SHP77 (cell line): ENCODE data around the gene GLT8D1.

Source experiments
- DNase-seq, 2 experiments: peaks; one replicate each; lab custom pipeline; 2025; lab: John Stamatoyannopoulos, UW

The GLT8D1 gene

DNA sequence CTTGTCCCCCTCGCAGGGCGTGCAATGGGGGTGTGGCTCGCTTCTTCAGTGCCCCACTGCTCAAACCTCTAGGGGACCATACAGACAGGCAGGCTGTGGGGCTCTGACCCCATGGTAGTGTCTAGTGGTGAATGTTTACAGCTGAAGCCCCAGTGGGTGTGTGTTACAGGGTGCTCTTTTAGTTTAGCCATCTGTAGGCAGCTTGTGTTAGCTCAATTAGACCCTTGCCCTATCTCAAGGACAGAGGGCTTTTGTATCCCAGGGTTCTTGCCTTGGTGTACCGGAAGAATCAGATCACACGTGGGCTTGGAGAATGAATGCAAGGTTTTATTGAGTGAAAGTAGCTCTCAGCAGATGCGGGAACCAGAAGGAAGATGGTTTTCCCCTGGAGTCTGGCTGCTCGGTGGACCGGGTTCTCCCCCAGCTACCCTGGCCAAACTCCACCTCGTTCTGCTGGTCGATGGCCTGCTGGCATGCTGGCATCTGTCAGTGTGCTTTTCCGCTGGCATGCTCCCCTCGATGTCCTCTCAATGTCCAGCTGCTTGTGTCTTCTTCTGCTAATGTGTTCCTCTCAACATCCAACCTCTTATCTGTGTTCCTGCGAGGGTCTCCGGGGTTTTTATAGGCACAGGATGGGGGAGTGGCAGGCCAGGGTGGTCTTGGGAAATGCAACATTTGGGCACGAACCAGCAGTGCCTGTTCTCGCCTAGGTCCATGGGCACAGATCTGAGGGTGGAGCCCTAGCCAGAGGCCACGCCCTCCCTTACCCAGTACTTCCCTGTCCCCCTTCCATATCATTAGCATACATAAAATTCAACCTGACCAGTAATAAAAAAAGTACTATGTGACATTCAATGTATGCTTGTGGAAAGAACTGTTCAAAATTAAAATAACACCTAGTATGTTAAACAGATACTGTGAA lies 7.0 kb upstream of the GLT8D1 start:
- DNase-seq = no peak

DNA sequence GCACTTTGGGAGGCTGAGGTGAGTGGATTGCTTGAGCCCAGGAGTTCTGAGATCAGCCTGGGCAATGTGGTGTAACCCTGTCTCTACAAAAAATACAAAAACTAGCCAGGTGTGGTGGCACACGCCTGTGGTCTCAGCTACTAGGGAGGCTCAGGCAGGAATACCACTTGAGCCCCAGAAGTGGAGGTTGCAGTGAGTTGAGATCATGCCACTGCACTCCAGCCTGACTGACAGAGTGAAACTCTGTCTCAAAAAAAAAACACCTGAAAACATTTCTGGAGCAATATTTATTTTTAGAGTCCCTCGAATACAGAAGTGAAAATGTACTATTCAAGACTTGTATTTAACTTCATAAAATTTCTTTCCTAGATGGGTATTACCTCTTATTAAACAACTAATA lies 4.9 kb upstream of the GLT8D1 start:
- no peak for DNase-seq

DNA sequence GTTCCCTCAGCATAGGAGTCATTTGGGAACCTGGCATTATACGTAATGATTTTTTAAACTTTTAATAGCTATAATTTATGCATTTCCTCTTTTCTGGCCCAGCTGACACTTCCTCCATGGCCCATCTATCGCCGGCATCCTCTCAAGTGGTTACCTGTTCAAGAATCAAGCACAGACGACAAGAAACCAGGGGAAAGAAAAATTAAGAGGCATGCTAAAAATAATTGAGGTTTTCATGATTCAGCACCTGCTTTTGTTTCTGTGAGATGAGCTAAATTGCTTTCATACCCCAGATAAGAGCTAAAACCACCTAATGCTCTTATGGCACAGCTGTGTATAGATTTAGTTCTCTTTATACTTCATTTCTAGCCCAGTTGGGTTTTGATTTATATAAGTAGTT lies 2.0 kb upstream of the GLT8D1 start:
- DNase-seq = no peak

DNA sequence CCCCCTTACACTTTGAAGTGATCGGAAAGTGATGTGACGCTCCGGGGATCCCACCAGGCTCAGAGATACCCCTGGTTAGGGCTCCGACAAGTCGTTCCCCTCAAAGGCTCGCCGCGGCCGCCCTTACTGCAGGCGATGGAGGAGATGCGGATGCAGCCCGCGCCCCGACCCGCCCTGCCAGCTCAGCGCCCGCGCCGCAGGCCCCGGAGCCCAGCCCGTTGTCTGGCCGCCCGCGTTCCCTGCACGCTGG lies 228 bp downstream of the GLT8D1 start:
- DNase-seq = no peak

DNA sequence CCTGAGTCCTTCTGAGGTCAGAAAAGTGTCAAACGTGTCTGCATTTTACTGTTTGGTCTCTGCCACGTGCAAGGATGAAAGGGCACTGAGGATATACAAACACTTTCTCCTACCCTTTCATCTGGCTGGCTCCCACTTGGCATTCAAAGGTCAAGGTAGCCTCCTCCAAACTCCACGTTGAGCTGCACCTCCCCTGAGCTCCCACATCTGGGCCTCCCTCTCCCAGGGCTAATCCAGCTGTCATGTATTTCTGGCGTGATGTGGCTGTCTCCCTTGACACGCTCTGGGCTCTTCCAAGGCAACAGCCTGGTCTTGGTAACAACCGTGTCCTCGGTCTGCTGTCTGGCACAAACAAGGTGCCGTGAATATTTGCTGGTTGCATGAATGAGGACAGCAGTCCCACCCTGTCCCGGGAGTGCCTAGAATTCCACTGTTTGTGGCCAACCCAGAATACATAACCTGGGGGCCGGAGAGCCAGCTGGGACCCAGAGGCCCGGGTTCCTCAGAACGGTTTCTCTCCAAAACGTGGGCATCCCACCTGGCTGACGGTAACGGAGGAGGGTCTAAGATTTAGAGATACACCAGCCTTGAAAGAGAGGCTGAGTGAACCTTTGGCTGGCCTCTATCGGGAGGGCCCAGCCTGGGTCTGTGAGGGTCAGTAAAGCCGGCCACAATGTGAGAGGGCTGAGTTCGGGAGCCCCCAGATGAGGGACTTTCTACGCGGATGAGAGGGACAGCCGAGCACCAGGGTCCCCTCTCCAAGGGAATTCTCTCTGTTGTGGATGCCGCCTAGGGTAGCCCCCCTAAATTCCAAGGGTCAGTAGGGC lies 767 bp downstream of the GLT8D1 start:
- DNase-seq = peak in 1 of 2 experiments; percentile 31

DNA sequence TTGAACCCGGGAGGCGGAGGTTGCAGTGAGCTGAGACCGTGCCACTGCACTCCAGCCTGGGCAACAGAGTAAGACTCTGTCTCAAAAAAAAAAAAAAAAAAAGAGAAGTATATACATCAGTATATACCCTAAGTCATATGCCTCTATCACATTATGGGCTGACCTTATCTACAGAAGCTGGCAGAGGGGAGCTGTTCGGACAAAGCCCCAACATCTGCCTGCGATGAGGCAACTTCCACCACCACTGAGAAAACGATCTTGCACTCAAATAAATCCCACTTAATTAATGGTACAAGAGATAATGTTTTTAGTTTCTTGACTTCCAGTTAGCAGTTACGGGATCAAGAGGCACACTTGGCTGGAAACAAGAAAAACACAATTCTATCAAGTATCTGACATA lies 2.2 kb downstream of the GLT8D1 start:
- no peak for DNase-seq

DNA sequence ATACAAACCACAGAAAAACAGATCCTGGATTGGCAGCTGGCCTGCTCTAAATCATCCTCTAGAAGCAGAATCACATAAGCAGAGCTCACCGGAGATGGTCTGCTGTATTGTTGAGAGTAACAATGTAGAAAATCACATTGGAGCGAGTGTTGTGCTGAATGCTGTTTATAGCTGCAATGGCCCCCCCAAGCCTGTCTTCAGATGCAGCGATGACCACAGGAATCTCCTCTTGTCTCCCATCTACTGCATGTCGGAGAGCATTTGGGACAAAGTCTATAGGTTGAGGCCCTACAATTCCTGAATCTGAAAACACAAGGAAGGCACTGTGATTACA lies 8.0 kb downstream of the GLT8D1 start:
- DNase-seq = no peak

DNA sequence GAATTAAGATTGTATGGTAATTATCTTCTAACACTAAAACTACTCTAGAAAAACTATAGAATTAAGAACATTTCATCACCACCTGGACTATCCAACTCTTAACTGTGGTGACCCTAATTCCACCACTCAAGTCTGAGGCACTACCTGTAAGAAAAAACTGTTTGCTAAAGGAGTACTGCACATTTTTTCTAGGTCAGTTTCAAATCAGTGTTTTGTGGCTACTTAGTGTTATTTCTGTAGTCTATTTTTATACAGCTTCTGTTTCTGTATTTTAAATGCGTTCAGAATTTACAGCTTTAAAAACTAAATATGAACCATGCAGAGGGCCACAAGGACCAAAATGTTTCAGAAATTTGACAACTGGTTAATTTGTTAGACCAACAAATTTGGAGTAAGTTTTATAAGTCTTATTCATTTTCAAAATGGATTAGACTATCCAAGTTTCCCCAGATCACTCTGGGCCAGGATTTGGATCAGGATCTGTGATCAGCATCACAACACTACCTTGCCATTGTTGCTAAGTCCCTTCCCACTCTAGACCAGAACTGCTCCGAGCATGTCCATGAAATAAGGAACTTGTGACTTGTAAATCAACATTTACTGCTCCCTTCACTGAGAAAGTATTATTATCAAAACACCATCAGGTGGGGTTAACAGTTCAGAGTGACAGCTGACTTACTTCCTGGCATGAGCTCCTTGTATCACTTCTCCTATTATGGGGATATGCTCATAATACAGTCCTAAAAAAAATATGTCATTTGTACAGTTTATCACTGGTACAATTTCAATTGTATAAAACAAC lies 8.6 kb downstream of the GLT8D1 start:
- no peak for DNase-seq

DNA sequence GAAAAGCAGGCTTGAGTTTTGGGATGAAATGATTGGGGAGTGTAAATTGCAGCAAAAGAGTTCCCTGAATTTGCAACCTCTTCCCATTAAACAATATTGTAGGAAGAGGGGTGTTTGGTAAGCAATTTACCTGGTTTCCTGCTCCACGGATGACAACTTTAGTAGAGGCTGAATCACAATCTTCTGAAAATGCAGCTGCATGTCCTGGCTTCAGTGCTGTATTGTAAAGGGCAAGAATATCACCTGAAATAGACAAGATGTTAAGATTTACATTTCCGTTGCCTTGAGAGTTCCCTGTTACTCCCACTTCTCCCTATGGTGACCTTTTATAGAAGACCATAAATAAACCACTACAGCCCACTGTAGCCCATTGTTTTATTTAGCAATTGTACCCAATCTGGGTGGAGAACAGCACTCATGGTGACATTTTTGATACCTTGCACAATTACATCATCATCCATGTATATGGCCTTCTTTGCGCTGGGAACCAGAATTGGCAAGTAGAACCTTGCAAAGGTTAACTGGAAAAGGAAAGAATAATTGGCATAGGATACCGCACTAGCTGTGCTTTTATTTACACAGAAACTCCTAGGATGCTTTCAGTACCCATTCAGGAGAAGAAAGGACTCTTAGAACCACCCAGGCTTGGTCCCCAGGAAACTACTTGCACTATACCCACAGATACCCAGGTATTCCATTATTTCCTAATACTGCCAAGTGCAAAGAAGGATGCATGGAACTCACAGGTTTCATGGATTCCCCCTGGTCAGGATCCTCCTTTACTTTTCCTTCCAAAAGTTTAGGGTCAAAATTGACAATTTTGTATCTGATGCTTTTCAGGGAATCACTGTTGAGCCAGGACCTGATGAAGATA lies 9.6 kb downstream of the GLT8D1 start:
- no peak for DNase-seq

DNA sequence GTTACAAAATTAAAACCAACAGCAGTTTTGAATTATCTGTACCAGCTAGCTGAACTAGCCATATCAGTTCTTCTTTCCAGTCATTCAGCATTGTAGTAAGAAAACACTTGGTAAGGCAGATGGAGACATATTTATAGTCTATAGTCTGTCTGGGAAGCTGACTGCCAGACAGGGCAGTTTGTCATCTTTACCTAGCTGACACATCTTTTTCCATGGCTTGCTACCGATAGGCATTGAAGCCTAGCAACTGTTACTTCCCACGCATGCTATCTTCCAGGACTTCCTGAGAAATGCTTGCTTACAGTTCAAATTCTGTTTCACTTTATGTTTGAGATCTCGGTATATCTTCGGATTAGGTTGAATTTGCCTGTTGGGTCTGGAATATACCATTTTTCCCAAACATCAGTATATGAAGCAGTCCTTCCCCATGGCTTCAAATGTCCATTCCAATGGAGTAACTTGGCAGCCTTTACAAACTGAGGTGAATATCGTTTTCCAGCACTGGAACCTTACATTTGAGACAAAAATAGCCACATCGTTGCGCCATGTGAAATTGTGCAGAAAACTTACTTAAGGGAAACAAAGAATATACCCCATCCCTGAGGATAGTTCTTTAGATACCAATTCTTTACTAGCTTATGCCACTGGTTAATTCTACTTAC lies 10.9 kb downstream of the GLT8D1 start:
- no peak for DNase-seq

DNA sequence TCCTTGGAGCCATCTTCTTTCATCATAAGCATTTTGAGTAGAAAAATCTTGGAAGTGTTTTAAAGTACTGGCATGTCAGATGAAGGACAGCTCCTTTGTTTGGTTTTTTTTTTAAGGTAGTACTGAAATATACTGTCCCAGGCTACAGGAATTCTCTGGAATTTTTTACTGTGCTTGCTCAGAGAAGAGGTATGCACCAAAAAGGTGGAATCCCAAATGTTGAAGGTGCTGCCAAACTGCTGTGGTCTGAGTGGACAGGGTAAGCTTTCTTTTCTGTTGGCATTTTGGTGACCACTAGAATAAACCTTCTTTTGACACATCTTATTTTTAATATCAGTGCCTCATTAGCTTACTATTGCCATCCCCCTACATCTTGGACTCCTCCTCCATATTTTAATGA lies 12.5 kb downstream of the GLT8D1 start:
- no peak for DNase-seq

DNA sequence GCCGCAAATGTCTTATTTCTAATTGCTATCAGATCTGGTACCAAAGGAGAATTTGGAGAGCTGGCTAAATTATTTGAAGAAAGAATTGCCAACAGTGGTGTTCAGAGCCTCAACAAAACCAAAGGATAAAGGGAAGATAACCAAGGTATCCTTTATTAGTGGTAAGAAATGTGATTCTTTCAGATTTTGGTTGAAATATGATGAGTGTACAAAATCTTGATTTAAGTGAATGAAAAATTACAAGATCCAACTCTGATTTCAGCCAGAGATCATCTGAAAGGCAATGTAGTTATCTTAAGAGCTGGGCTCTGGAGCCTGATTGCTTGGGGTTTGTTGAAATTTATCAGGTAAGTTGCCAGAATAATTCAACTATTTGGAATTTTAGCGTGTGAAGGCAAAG lies 15.0 kb downstream of the GLT8D1 start:
- no peak for DNase-seq

DNA sequence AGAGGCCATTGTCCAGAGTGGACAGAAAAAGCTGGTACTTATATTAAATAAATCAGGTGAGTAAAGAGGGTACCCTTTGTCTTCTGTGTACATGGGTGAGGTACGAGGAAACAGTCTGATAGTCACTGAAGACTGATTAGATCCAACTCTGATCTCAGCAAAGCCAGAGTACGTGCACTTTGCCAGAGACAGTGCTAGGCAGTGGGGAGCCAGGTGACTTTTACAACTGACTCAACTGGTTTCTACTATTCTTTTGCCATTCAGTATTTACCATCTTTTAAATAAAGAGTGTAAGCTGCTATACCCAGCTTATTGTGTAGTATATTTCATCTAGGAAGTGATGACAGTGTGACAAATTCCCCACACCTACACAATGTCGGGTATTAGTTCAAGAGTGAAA lies 16.4 kb downstream of the GLT8D1 start:
- no peak for DNase-seq

DNA sequence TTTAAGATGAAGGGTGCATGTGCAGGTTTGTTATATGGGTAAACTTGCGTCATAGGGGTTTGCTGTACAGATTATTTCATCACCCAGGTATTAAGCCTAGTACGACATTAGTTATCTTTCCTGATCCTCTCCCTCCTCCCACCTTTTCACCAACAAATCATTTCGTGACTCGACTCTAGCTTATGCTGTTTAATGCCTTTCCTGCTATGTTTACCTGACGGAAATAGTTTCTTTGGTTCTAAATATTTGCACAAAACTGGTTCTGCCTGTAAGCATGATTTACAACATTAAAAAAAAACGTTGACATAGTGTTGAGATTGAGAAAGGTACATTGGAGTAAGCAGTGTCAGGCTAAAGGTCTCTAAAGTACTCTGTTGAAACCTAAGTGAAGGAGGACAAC lies 17.3 kb downstream of the GLT8D1 start:
- DNase-seq = no peak

DNA sequence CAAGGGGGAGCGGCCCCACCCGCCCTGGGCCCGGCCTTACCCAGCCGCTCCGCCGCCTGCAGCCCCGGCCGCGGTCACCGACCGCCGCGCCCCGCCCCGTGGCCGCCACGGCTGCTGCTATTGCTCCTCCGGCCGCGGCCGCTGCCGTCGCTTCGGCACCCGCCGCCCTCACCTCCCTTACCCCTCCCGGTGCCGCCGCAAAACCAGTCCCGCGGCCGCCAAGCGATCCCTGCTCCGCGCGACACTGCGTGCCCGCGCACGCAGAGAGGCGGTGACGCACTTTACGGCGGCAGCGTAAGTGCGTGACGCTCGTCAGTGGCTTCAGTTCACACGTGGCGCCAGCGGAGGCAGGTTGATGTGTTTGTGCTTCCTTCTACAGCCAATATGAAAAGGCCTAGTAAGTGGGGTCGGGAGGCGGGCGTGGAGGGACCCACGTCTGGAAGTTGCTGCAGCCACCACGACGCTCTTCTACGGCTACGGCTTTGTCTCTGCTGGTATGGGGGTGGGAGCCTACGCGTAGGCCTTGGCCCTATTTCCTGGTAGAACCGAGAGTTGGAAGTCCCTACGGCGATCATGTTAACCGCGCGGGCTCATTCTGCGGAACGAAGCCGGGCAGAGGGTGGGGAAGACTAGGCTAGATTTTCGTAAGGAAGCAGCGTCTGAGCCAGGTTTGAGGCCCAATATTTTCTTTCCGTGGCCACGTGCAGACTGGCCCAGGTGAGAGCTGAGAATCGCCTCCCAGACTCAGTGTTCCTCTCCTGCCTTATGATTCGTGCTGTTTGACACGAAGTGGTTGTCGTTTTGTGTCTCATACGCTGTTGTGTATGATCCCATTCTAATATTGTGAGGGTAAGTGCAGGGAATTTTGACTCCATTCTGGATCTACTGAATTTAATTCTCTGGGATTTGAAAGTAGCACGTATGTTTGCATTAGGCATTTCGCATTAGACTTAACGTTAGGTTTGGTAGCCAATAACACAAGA lies 19.6 kb downstream of the GLT8D1 start, which contains the start of the genes GNL3 and PBRM1:
TSS of gene GNL3 (plus strand) at position 324 of the 983 bp plus-strand sequence. CDS start at position 385, 61 bp downstream.
TSS of gene PBRM1 (minus strand) at position 205 of the 983 bp plus-strand sequence.
- DNase-seq = peak; percentile 89 to 94

DNA sequence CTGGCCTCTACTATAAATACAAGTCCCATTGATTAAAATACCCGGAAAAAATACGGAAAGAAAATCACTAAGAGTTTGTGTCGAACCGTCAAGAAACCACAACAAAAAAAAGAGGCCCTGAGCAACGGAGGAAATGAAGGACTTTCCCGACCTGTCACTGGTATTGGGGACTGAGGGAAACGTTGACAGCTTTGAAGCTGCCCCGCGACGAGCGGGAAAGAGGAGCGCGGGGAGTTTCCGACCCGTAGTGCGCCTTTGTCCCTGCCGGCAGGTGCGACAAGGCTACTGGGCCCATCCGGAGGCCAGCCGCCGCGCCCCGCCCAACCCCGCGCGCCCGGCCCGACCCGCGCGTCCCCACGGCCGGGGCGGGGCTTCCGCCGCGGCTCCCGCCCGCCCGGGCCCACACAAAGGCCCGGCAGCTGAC lies 20.3 kb downstream of the GLT8D1 start:
- DNase-seq = peak; percentile 85 to 89

DNA sequence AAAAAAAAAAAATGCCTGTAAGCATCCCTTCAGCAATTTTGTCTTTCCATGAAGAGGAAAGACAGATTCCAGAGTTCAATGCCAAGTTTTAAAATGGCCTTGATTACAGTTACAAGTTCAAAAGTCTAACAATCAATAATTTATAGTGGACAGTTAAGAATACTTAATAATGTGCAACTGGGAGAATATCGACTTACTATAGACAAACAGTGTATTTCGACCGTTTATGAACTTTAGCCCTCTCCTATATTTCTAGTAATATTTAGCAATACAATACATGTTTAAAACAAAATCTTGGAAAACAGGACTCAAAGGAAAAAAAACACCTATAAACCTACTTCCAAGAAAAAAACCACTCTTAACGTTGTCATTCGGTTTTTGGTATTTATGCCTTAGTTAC lies 21.4 kb downstream of the GLT8D1 start:
- no peak for DNase-seq

DNA sequence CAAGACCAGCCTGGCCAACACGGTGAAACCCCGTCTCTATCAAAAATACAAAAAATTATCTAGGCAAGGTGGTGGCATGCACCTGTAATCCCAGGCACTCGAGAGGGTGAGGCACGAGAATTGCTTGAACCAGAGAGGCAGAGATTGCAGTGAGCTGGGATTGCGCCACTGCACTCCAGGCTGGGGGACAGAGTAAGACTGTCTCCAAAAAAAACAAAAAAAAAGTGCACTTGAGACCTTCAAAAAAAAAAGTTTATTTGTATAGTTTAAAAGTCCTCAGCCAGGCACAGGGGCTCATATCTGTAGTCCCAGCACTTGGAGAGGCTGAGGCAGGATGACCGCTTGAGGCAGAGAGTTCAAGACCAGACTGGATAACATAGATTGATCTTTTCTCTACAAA lies 22.0 kb downstream of the GLT8D1 start:
- DNase-seq = no peak

DNA sequence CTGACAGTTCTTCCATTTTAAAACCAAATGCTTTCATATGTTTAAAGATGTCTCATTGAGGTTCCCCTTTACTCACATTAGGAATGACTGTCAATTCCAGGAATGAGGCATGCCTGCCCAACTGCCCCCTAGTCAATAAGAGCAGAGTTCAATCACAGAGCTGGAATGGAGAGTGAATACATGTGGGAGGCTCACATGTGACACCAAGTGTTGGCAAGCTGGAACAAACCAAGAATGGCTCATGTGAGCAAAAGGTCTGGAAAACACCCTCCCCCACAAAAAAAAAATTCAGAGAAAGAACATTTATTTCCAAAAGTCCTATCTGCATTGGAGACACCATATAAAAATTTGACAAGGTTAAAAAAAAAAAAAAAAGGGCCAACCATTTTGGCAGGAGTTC lies 23.6 kb downstream of the GLT8D1 start:
- DNase-seq = peak in 1 of 2 experiments; percentile 6

DNA sequence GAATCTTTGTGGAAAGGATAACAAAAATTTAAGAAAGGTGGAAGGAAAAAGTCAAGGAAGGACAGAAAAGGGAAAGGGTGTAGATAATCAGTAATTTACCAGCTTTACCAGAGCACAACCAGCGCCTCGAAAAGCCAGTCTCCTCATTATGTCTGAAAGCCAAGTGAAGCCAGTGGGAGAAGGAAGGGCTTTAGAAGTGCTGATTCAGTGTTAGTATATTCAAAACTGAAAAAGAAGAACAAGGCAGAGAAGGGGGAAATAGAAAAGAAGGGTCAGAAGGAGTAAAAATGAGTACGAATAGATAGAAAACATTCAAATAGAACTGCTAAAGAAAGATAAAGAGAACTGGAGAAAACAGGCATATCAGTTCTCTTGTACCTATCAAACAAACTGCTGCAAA lies 24.0 kb downstream of the GLT8D1 start:
- DNase-seq = no peak
